Loucy (cell line): ENCODE results near the gene GPR32.

Experiments used
- H2AFZ ChIP-seq: fragments of 200-600 bp; sonication (generic); 2 replicates; pipeline ENCODE4 v1.6.0; 2016; ENCODE audit warnings: antibody characterized with exemption, mild to moderate bottlenecking, low read length, moderate library complexity
- H3F3A ChIP-seq: fragments of 200-600 bp; 2 replicates; pipeline ENCODE4 v1.6.0; 2016; ENCODE audit warnings: antibody characterized with exemption, low read depth, mild to moderate bottlenecking
- H3K27me3 ChIP-seq: fragments of 200-600 bp; sonication (generic); 2 replicates; pipeline ENCODE4 v1.6.1; 2014; ENCODE audit warnings: low read length, mild to moderate bottlenecking; ENCODE audit not compliant: insufficient read depth, poor library complexity, severe bottlenecking
- H3K36me3 ChIP-seq: fragments of 200-600 bp; sonication (generic); 2 replicates; pipeline ENCODE4 v1.6.1; 2016; ENCODE audit warnings: low read length; ENCODE audit not compliant: insufficient read depth
- H3K4me1 ChIP-seq: fragments of 200-600 bp; sonication (generic); 2 replicates; pipeline ENCODE4 v1.5.1; 2014; ENCODE audit warnings: low read length, mild to moderate bottlenecking; ENCODE audit not compliant: insufficient read depth, poor library complexity, severe bottlenecking
- H3K4me2 ChIP-seq: fragments of 200-600 bp; sonication (generic); 2 replicates; pipeline ENCODE4 v1.6.0; 2014; ENCODE audit warnings: antibody characterized with exemption, low read length, low read depth, mild to moderate bottlenecking; ENCODE audit not compliant: poor library complexity, severe bottlenecking
- H3K4me3 ChIP-seq: fragments of 200-600 bp; sonication (generic); 2 replicates; pipeline ENCODE4 v1.5.1; 2014; ENCODE audit warnings: low read length, mild to moderate bottlenecking, mixed read lengths; ENCODE audit not compliant: poor library complexity, severe bottlenecking
- H3K79me2 ChIP-seq: fragments of 200-600 bp; sonication (generic); 2 replicates; pipeline ENCODE4 v1.6.1; 2014; ENCODE audit warnings: low read length; ENCODE audit not compliant: insufficient read depth
- H3K9ac ChIP-seq: fragments of 200-600 bp; sonication (generic); 2 replicates; pipeline ENCODE4 v1.6.0; 2014; ENCODE audit warnings: mild to moderate bottlenecking, low read depth, low read length, moderate library complexity; ENCODE audit not compliant: poor library complexity, severe bottlenecking
- H3K9me2 ChIP-seq: fragments of 200-600 bp; sonication (generic); replicated peaks from 2 replicates; pipeline ENCODE4 v1.6.1; 2016; ENCODE audit warnings: low read depth, low read length, mixed read lengths
- H3K9me3 ChIP-seq: fragments of 200-600 bp; sonication (generic); 2 replicates; pipeline ENCODE4 v1.6.1; 2014; ENCODE audit warnings: mild to moderate bottlenecking, antibody characterized with exemption, low read length, low read depth; ENCODE audit not compliant: insufficient read depth
- H4K20me1 ChIP-seq: fragments of 200-600 bp; sonication (generic); 2 replicates; pipeline ENCODE4 v1.6.0; 2014; ENCODE audit warnings: antibody characterized with exemption, low read length, mild to moderate bottlenecking; ENCODE audit not compliant: insufficient read depth, poor library complexity, severe bottlenecking
- CTCF ChIP-seq: fragments of 200-600 bp; sonication (generic); conservative IDR thresholded peaks from 2 replicates; pipeline ENCODE4 v1.5.1; 2014; ENCODE audit warnings: mild to moderate bottlenecking, antibody characterized with exemption, low read length
- EZH2phosphoT487 ChIP-seq: fragments of 200-600 bp; IDR thresholded peaks from 2 replicates; pipeline ENCODE4 v1.6.1; 2018; ENCODE audit warnings: antibody characterized with exemption, mild to moderate bottlenecking, moderate library complexity, borderline replicate concordance

Gene GPR32

DNA sequence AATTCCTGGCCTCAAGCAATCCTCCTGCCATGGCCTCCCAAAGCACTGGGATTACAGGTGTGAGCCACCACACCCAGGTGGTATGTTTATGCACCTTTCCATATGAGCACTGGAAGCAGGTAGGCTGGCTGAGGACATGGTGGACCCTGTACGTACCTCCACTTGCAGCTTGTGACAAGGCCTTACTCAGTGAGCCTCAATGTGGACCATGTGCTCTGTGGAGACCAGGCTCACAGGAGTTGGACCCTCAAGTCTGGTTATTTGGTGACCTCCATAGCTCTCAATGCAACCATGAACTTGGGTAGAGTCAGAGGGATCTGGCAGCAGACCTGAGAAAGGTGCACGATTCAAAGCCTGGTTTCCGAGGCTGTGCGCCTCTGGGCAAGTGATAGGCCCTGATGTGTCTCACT, 25.4 kb downstream of the GPR32 start:
- no peak overlapping the region for H3K9ac ChIP-seq
- no peaks in the 10 kb centered on the region for H3K27me3 ChIP-seq
- H4K20me1 ChIP-seq, result peaks cover 53% of the 10 kb centered on the region
- H3K9me3 ChIP-seq, result no peaks in the 10 kb centered on the region
- 0 out of 2 replicates have a peak, but pooled peaks cover 4% of the 10 kb centered on the region for H3F3A ChIP-seq
- H2AFZ ChIP-seq, result no peak overlapping the region
- H3K36me3 ChIP-seq, result peaks cover 53% of the 10 kb centered on the region; the same call in 1 of the 2 replicates
- peaks cover under 1% of the 10 kb centered on the region for H3K4me1 ChIP-seq
- H3K9me2 ChIP-seq, result no peaks in the 10 kb centered on the region
- no peak for TF ChIP-seq EZH2phosphoT487
- TF ChIP-seq CTCF, result no peak
- H3K4me3 ChIP-seq, result no peak overlapping the region
- peaks cover 32% of the 10 kb centered on the region for H3K79me2 ChIP-seq
- no peak overlapping the region for H3K4me2 ChIP-seq

- Histone ChIP-seq H2AFZ (no peak overlapping the region), H3K79me2 (peaks cover 37% of the 10 kb centered on the region), H3K9ac (no peak overlapping the region), H3K9me3 (no peaks in the 10 kb centered on the region), H3K4me3 (no peak overlapping the region), H3K4me1 (peaks cover 5% of the 10 kb centered on the region), H3F3A (0 out of 2 replicates have a peak, but pooled peaks cover 4% of the 10 kb centered on the region), H3K36me3 (peaks cover 58% of the 10 kb centered on the region; the same call in 1 of the 2 replicates), H3K4me2 (no peak overlapping the region), H3K9me2 (no peaks in the 10 kb centered on the region), H3K27me3 (no peaks in the 10 kb centered on the region), H4K20me1 (peaks cover 58% of the 10 kb centered on the region)
- TF ChIP-seq EZH2phosphoT487 (no peak), CTCF (0 out of 2 replicates have a peak, but pooled peaks have one; percentile 19)
Observed at GRCh38 chr19:50796128-50796633, 25.9 kb downstream of the GPR32 start.

GRCh38 chr19:50796634-50797428, 26.6 kb downstream of the GPR32 start:
- H3K36me3 ChIP-seq, result peaks cover 62% of the 10 kb centered on the region; the same call in 1 of the 2 replicates
- H2AFZ ChIP-seq, result no peak overlapping the region
- H3K4me3 ChIP-seq, result no peak overlapping the region
- no peak overlapping the region for H3K4me2 ChIP-seq
- no peaks in the 10 kb centered on the region for H3K27me3 ChIP-seq
- H3K4me1 ChIP-seq, result peaks cover 6% of the 10 kb centered on the region
- H3K9me2 ChIP-seq, result no peaks in the 10 kb centered on the region
- TF ChIP-seq EZH2phosphoT487 (no peak), CTCF (no peak)
- 0 out of 2 replicates have a peak, but pooled peaks cover 4% of the 10 kb centered on the region for H3F3A ChIP-seq
- no peak overlapping the region for H3K9ac ChIP-seq
- peaks cover 60% of the 10 kb centered on the region for H4K20me1 ChIP-seq
- H3K79me2 ChIP-seq, result peaks cover 42% of the 10 kb centered on the region
- H3K9me3 ChIP-seq, result no peaks in the 10 kb centered on the region
